ENCODE data around the gene RASSF10.

- no peak for TF ChIP-seq CTCF (IDR thresholded peaks at IDR 0.05; ENCODE audit: insufficient read depth, low read length)
- TF ChIP-seq SPI1 (IDR thresholded peaks at IDR 0.05; ENCODE audit: borderline replicate concordance, low read depth) = no peak
- no peak for TF ChIP-seq POLR2AphosphoS5 (IDR thresholded peaks at IDR 0.05; ENCODE audit: low read depth)
Observed at GRCh38 chr11:13016415-13016814, 7.3 kb downstream of the RASSF10 start.
